HL-60 (cell line): ENCODE results near the gene SMIM7.

Source experiments
- DNase-seq, 2 experiments: peaks; one replicate each; pipeline ENCODE4 v3.0.0-alpha.2; 2010 to 2020; ENCODE audit warnings: low read depth in 1 of 2, low spot score in 1 of 2
- H3K27ac ChIP-seq: fragments of 250-450 bp; sonication (Bioruptor Pico); replicated peaks from 2 replicates; pipeline ENCODE4 v1.5.1; 2020; ENCODE audit warnings: mild to moderate bottlenecking, moderate library complexity
- H3K27me3 ChIP-seq: fragments of 250-450 bp; sonication (Bioruptor Pico); 2 replicates; pipeline ENCODE4 v1.5.1; 2021; ENCODE audit warnings: mild to moderate bottlenecking, moderate library complexity; ENCODE audit not compliant: insufficient read depth, poor library complexity, severe bottlenecking
- H3K4me3 ChIP-seq: replicated peaks from 2 replicates; pipeline ENCODE4 v1.5.1; 2011; ENCODE audit warnings: mild to moderate bottlenecking, control low read depth, low read length; ENCODE audit not compliant: insufficient read depth
- CTCF ChIP-seq: IDR thresholded peaks from one replicate; pipeline ENCODE4 v1.5.1; 2011; ENCODE audit warnings: low read length, control low read depth, inconsistent platforms; ENCODE audit not compliant: insufficient read depth
- GABPA ChIP-seq: IDR thresholded peaks from 2 replicates; pipeline ENCODE4 v1.6.1; 2012; ENCODE audit warnings: low read depth
- POLR2AphosphoS5 ChIP-seq: IDR thresholded peaks from 2 replicates; pipeline ENCODE4 v1.6.1; 2012; ENCODE audit warnings: low read depth
- REST ChIP-seq: IDR thresholded peaks from 2 replicates; pipeline ENCODE4 v1.6.1; 2012; ENCODE audit warnings: low read depth; ENCODE audit not compliant: insufficient replicate concordance
- SPI1 ChIP-seq: IDR thresholded peaks from 2 replicates; pipeline ENCODE4 v1.6.1; 2012; ENCODE audit warnings: low read depth, mild to moderate bottlenecking, borderline replicate concordance
- long read RNA-seq: library from polyadenylated mRNA; unstranded; transcript quantifications from one replicate; pipeline ENCODE4 v2.0.0, GENCODE V29; 2020

The SMIM7 gene
- long read RNA-seq, transcript SMIM7-214 (4 exons, 1,075 nt), result minor isoform, 14 of 233 reads
- long read RNA-seq, transcript SMIM7-207 (6 exons, 1,126 nt), result minor isoform, 28 of 233 reads
- long read RNA-seq, transcript SMIM7-215 (6 exons, 975 nt), result minor isoform, 15 of 233 reads
- long read RNA-seq, transcript SMIM7-208 (5 exons, 2,776 nt), result major isoform, 138 of 233 reads
- long read RNA-seq, partial matches to known transcripts, result 3 of 233 reads
- long read RNA-seq, other reads (novel, unspliced or antisense), result 19 of 233 reads

DNA sequence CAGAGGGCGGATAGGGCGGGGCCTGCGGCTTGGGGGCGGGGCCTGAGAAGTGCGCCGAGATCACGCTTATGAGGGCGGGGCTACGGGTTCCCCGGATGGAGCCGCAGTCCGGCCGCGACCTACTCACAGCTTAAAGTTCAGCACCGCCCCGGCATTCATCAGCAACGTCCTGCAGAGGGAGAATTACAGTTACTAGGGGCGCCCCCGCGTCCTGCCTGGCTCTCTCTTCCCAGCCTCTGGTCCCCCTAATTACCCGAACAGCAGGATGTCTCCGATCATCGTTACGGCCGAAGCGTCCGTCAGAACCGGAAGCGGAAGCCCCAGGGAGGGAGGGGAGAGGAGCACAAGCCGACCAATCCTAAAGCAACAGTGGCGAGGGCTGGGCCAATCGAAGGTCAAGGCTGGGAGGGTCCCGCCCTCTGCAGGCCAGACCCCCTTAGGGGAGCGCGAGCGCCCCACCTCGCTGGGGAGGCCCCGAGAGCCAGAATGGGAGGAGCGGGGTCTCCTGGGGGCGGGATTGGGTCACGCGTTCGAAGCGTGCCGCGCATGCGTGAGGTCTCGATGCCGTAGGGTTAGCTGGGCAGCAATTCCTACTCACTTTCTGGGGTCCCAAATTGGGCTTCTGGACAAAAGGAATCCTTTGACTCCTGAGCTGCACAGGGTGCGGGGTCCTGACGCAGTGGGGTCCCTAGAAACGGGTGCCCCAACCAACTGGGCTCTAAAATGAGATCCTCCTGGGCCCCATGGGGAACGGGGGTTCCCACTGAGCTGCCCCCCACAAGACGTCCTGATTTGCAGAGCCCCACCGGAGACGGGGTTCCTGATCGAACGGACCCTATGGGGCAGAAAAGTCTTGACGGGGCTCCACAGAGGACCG lies at the start of gene SMIM7:
TSS of gene SMIM7 (minus strand) at position 313 of the 877 bp plus-strand sequence. CDS start at position 279, 34 bp downstream.
- peak; percentile 98 to 99 for DNase-seq
- Histone ChIP-seq H3K4me3 (peak within 1 kb of the TSS; percentile 92), H3K27ac (peak within 1 kb of the TSS; percentile 87), H3K27me3 (no peaks in the 10 kb centered on the region)
- TF ChIP-seq CTCF, result no peak
- TF ChIP-seq POLR2AphosphoS5, result peak; percentile 95
- peak; percentile 97 for TF ChIP-seq GABPA

GRCh38 chr19:16703677-16704076 lies 43.7 kb upstream of the SMIM7 start:
- no peak for DNase-seq
- Histone ChIP-seq H3K27ac (no peak overlapping the region), H3K4me3 (no peak overlapping the region), H3K27me3 (no peaks in the 10 kb centered on the region)
- TF ChIP-seq REST (no peak), POLR2AphosphoS5 (no peak), SPI1 (no peak), GABPA (no peak), CTCF (no peak)

GRCh38 chr19:16702123-16702522 lies 42.2 kb upstream of the SMIM7 start:
- DNase-seq, result no peak
- H3K4me3 ChIP-seq, result no peak overlapping the region
- H3K27ac ChIP-seq, result no peak overlapping the region
- no peaks in the 10 kb centered on the region for H3K27me3 ChIP-seq
- TF ChIP-seq GABPA (no peak), SPI1 (no peak), CTCF (no peak), REST (no peak), POLR2AphosphoS5 (no peak)
